IPS-15b (cell line): ENCODE results near the gene ATP8B1.

Experiments used
- H3K27me3 ChIP-seq: one replicate; pipeline ENCODE4 v1.6.1; 2013; ENCODE audit warnings: low read length; ENCODE audit not compliant: control insufficient read depth, insufficient read depth
- H3K36me3 ChIP-seq: one replicate; pipeline ENCODE4 v1.6.1; 2013; ENCODE audit warnings: low read length; ENCODE audit not compliant: control insufficient read depth, insufficient read depth
- H3K4me1 ChIP-seq: one replicate; pipeline ENCODE4 v1.6.1; 2013; ENCODE audit warnings: mild to moderate bottlenecking, low read length; ENCODE audit not compliant: control insufficient read depth, insufficient read depth
- H3K4me3 ChIP-seq: one replicate; pipeline ENCODE4 v1.5.1; 2013; ENCODE audit warnings: low read depth, low read length
- H3K9ac ChIP-seq: one replicate; pipeline ENCODE4 v1.6.1; 2013; ENCODE audit warnings: low read depth, mild to moderate bottlenecking, low read length
- H3K9me3 ChIP-seq: one replicate; pipeline ENCODE4 v1.6.1; 2013; ENCODE audit warnings: mild to moderate bottlenecking, low read length; ENCODE audit not compliant: control insufficient read depth, insufficient read depth

The ATP8B1 gene

DNA sequence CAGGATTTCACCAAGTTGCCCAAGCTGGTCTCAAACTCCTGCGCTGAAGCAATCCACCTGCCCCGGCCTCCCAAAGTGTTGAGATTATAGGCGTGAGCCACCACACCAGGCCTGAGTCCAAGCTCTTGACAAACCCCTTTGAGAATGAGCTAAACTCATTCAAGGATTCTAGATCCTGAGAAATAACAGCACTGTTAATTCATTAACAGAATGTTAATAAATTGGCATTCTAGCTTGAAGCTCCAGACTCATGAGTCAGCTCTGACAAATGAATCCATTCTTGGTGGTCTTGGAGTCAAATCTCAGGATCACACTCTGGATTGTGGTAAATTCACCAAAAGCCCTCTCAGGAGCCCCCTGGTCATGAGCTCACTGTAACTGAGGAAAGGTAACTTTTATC is 183.2 kb downstream of the ATP8B1 start:
- Histone ChIP-seq H3K4me3 (no peak overlapping the region), H3K36me3 (peaks cover 13% of the 10 kb centered on the region), H3K4me1 (no peaks in the 10 kb centered on the region), H3K27me3 (no peaks in the 10 kb centered on the region), H3K9ac (no peak overlapping the region), H3K9me3 (no peaks in the 10 kb centered on the region)

DNA sequence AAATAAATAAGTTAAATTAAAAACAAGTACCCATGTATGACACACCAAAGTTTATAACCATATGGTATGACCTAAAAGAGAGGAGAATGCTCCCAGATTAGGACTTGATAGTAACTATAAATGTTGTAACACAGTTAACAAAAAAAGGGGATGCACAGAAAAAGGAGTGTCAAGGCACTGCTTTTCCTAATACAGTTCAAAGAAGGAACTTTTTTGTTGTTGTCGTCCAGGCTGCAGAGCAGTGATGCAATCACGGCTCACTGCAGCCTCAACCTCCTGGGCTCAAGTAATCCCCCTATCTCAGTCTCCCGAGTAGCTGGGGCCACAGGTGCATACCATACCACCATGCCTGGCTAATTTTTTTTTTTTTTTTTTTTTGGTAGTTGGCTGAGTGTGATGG is 184.2 kb downstream of the ATP8B1 start:
- H3K36me3 ChIP-seq: peaks cover 17% of the 10 kb centered on the region

GRCh38 chr18:57603871-57604270 is 199.2 kb downstream of the ATP8B1 start:
- H3K4me3 ChIP-seq: no peak overlapping the region
- H3K9me3 ChIP-seq: no peaks in the 10 kb centered on the region
- H3K27me3 ChIP-seq: no peaks in the 10 kb centered on the region
- H3K9ac ChIP-seq: no peak overlapping the region
- no peaks in the 10 kb centered on the region for H3K4me1 ChIP-seq
- H3K36me3 ChIP-seq: peaks cover 62% of the 10 kb centered on the region

More for the DNA sequence above, 184.2 kb downstream of the ATP8B1 start:
- Histone ChIP-seq H3K4me3 (no peak overlapping the region), H3K4me1 (no peaks in the 10 kb centered on the region), H3K9ac (no peak overlapping the region), H3K27me3 (no peaks in the 10 kb centered on the region), H3K9me3 (no peaks in the 10 kb centered on the region)
